Common myeloid progenitor, CD34-positive (primary cell): ENCODE data around the gene RTN4IP1.

Source experiments
- CTCF ChIA-PET: fragments of 350-600 bp; sonication (Branson Sonifier 250); formaldehyde crosslinking; loops from one replicate; lab custom pipeline; 2021; ENCODE audit warnings: antibody characterized with exemption; lab: Charles Lee
- POLR2A ChIA-PET: fragments of 350-600 bp; sonication (Branson Sonifier 250); formaldehyde crosslinking; loops from one replicate; lab custom pipeline; 2021; ENCODE audit warnings: antibody characterized with exemption; lab: Charles Lee
- DNase-seq, 3 donors: peaks; one replicate each; pipeline versions ENCODE4 v3.0.0 to v3.0.0-alpha.2; 2013
- H3K27ac ChIP-seq, 2 experiments: 1 replicate in 1 of 2; 2 replicates in 1 of 2; pipeline ENCODE4 v1.7.0; 2013; ENCODE audit warnings: inconsistent platforms in 2 of 2, low read length in 2 of 2, mild to moderate bottlenecking in 2 of 2, low read depth in 1 of 2, moderate library complexity in 1 of 2; ENCODE audit not compliant: severe bottlenecking in 2 of 2, insufficient read depth in 1 of 2, poor library complexity in 1 of 2
- H3K27me3 ChIP-seq, 5 experiments: replicated peaks in 2 of 5; 1 replicate in 3 of 5; 2 replicates in 2 of 5; pipeline versions ENCODE4 v1.6.1 to v1.7.0; 2013; ENCODE audit warnings: low read length in 4 of 5, mild to moderate bottlenecking in 2 of 5, moderate library complexity in 2 of 5, inconsistent platforms in 1 of 5; ENCODE audit not compliant: insufficient read depth in 5 of 5, control insufficient read depth in 4 of 5
- H3K36me3 ChIP-seq, 4 experiments: 1 replicate in 2 of 4; 2 replicates in 2 of 4; pipeline versions ENCODE4 v1.6.1 to v1.7.0; 2013; ENCODE audit warnings: low read length in 3 of 4, control low read depth in 1 of 4, mild to moderate bottlenecking in 1 of 4; ENCODE audit not compliant: control insufficient read depth in 4 of 4, insufficient read depth in 4 of 4
- H3K4me1 ChIP-seq, 4 experiments: 1 replicate in 3 of 4; 2 replicates in 1 of 4; pipeline versions ENCODE4 v1.6.1 to v1.7.1; 2013; ENCODE audit warnings: low read length in 3 of 4, mild to moderate bottlenecking in 3 of 4, control low read depth in 1 of 4, inconsistent platforms in 1 of 4, moderate library complexity in 1 of 4; ENCODE audit not compliant: control insufficient read depth in 4 of 4, insufficient read depth in 4 of 4; ENCODE audit errors: control extremely low read depth in 1 of 4
- H3K4me3 ChIP-seq, 7 experiments: 1 replicate in 4 of 7; 2 replicates in 3 of 7; pipeline versions ENCODE4 v1.5.1 to v1.7.0; 2013; ENCODE audit warnings: mild to moderate bottlenecking in 7 of 7, low read length in 6 of 7, moderate library complexity in 6 of 7, inconsistent platforms in 2 of 7, low read depth in 2 of 7, control low read depth in 1 of 7; ENCODE audit not compliant: insufficient read depth in 4 of 7, control insufficient read depth in 1 of 7; ENCODE audit errors: extremely low read depth in 1 of 7
- H3K9me3 ChIP-seq, 5 experiments: 1 replicate in 4 of 5; 2 replicates in 1 of 5; pipeline versions ENCODE4 v1.6.1 to v1.7.1; 2013; ENCODE audit warnings: low read length in 4 of 5, mild to moderate bottlenecking in 2 of 5, inconsistent platforms in 1 of 5, low read depth in 1 of 5, moderate library complexity in 1 of 5; ENCODE audit not compliant: control insufficient read depth in 4 of 5, insufficient read depth in 2 of 5; ENCODE audit errors: control extremely low read depth in 1 of 5
- WGBS: methylation state at CpG from one replicate; pipeline ENCODE4 v1.1.5; 2013; ENCODE audit not compliant: insufficient coverage; 5-methylcytosine and 5-hydroxymethylcytosine counted together

The RTN4IP1 gene

DNA sequence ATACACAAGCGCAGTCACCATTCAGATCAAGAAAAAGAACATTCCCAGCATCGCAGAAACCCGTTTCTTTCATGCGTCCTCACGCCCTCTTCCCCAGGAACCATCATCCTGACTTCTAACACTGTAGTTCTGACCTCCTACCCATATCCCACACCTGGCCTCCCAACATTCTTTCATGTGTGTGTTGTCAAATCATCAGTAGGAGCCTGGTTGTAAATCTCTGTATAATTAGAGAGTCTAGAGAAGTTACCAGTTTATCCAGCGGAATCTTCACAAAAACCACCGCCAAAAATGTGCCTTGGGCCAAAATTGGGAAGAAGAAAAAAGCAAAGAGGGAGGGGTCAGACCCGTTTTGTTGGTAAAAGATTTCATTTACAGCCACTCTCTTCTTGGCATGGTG lies 91.6 kb downstream of the RTN4IP1 start:
- Histone ChIP-seq H3K9me3 (no peaks in the 10 kb centered on the region), H3K27ac (no peak overlapping the region), H3K36me3 (peaks cover 0 to 35% (median 8%) of the 10 kb centered on the region in 4 experiments), H3K27me3 (no peaks in the 10 kb centered on the region), H3K4me1 (peaks cover 22 to 44% (median 34%) of the 10 kb centered on the region in 4 experiments), H3K4me3 (peak overlapping the region in 1 of 7 experiments; percentile 45)
- DNase-seq, result no peak
- WGBS, result 83% methylated on average over 6 of the region's 8 CpGs
- ChIA-PET POLR2A (no interaction called here), CTCF (interaction anchor here (1.0 to 5.1 kb wide), 6 partner anchors 9 to 25 kb away, joined by 3 to 35 read pairs (median 5); no protein-coding TSS in a partner anchor)

GRCh38 chr6:106536851-106537250 lies 92.4 kb downstream of the RTN4IP1 start:
- H3K4me1 ChIP-seq, result peaks cover 22 to 44% (median 34%) of the 10 kb centered on the region in 4 experiments
- peak overlapping the region in 1 of 7 experiments; percentile 45 for H3K4me3 ChIP-seq
- peak in 1 of 3 donors; percentile 30 for DNase-seq
- 29% methylated on average over 1 of the region's 2 CpGs for WGBS
- POLR2A ChIA-PET, result interaction anchor here (0.6 kb wide), 1 partner anchor 525 kb away, joined by 3 read pairs; no protein-coding TSS in a partner anchor
- H3K27me3 ChIP-seq, result no peaks in the 10 kb centered on the region
- CTCF ChIA-PET, result interaction anchor here (0.8 to 5.1 kb wide), 6 partner anchors 10 to 92 kb away, joined by 3 to 35 read pairs (median 6); no protein-coding TSS in a partner anchor
- no peaks in the 10 kb centered on the region for H3K9me3 ChIP-seq
- H3K36me3 ChIP-seq, result peaks cover 0 to 35% (median 11%) of the 10 kb centered on the region in 4 experiments
- no peak overlapping the region for H3K27ac ChIP-seq

GRCh38 chr6:106536357-106536756 lies 92.9 kb downstream of the RTN4IP1 start:
- WGBS, result no CpG with 5 or more reads among the region's 1 CpG
- Histone ChIP-seq H3K4me3 (no peak overlapping the region), H3K36me3 (peaks cover 0 to 37% (median 13%) of the 10 kb centered on the region in 4 experiments), H3K4me1 (peaks cover 22 to 44% (median 34%) of the 10 kb centered on the region in 4 experiments), H3K27ac (no peak overlapping the region), H3K9me3 (no peaks in the 10 kb centered on the region), H3K27me3 (no peaks in the 10 kb centered on the region)
- DNase-seq, result no peak
- ChIA-PET POLR2A (interaction anchor here (0.6 kb wide), 1 partner anchor 526 kb away, joined by 3 read pairs; no protein-coding TSS in a partner anchor), CTCF (interaction anchor here (0.8 to 5.1 kb wide), 6 partner anchors 9 to 91 kb away, joined by 3 to 35 read pairs (median 6); no protein-coding TSS in a partner anchor)

GRCh38 chr6:106535012-106535411 lies 94.3 kb downstream of the RTN4IP1 start:
- no CpG with 5 or more reads among the region's 2 CpGs for WGBS
- no peaks in the 10 kb centered on the region for H3K9me3 ChIP-seq
- no peak for DNase-seq
- H3K4me1 ChIP-seq, result peaks cover 20 to 38% (median 29%) of the 10 kb centered on the region in 4 experiments
- H3K27ac ChIP-seq, result no peak overlapping the region
- H3K27me3 ChIP-seq, result no peaks in the 10 kb centered on the region
- no peak overlapping the region for H3K4me3 ChIP-seq
- peaks cover 0 to 38% (median 20%) of the 10 kb centered on the region in 4 experiments for H3K36me3 ChIP-seq
- ChIA-PET CTCF (interaction anchor here (0.7 to 1.5 kb wide), 3 partner anchors 12 to 32 kb away, joined by 3 to 7 read pairs (median 4); no protein-coding TSS in a partner anchor), POLR2A (no interaction called here)

- H3K27me3 ChIP-seq, result no peaks in the 10 kb centered on the region
- peaks cover 16 to 34% (median 27%) of the 10 kb centered on the region in 4 experiments for H3K4me1 ChIP-seq
- CTCF ChIA-PET, result interaction anchor here (0.7 to 1.5 kb wide), 4 partner anchors 12 to 32 kb away, joined by 3 to 7 read pairs (median 4); no protein-coding TSS in a partner anchor
- H3K36me3 ChIP-seq, result peaks cover under 1 to 42% (median 23%) of the 10 kb centered on the region in 4 experiments
- no peak for DNase-seq
- WGBS, result 100% methylated on average over 1 of the region's 2 CpGs
- no peaks in the 10 kb centered on the region for H3K9me3 ChIP-seq
- H3K4me3 ChIP-seq, result no peak overlapping the region
- no peak overlapping the region for H3K27ac ChIP-seq
- POLR2A ChIA-PET, result no interaction called here
Measured at GRCh38 chr6:106534564-106534982, 94.7 kb downstream of the RTN4IP1 start.

- ChIA-PET POLR2A (interaction anchor here (0.5 kb wide), 1 partner anchor 17 kb away, joined by 3 read pairs; no protein-coding TSS in a partner anchor), CTCF (interaction anchor here (0.7 to 1.5 kb wide), 4 partner anchors 11 to 33 kb away, joined by 3 to 7 read pairs (median 4); no protein-coding TSS in a partner anchor)
- Histone ChIP-seq H3K27me3 (no peaks in the 10 kb centered on the region), H3K4me3 (no peak overlapping the region), H3K4me1 (peaks cover 13 to 33% (median 23%) of the 10 kb centered on the region in 4 experiments), H3K27ac (no peak overlapping the region), H3K36me3 (peaks cover 5 to 43% (median 25%) of the 10 kb centered on the region in 4 experiments), H3K9me3 (no peaks in the 10 kb centered on the region)
- WGBS, result no CpG with 5 or more reads among the region's 1 CpG
- no peak for DNase-seq
Measured at GRCh38 chr6:106534004-106534403, 95.3 kb downstream of the RTN4IP1 start.

DNA sequence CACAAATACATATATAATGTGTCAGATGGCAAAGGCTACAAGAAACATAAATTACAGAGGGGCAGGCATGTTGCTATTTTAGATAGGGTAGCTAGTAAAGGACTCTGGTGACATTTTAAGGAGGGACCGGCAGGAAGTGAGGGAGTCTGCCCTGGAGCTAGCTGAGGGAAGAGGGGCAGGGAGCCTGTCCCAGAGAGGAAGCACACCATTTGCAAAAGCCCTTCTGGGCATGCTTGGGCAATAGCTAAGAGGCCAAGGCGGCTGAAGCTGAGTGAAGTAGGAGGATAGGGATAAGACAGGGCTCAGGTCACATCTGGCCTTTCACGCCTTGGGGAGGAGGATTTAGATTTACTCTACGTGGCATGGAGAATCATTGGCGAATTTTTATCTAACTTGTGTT lies 96.2 kb downstream of the RTN4IP1 start:
- Histone ChIP-seq H3K27ac (no peak overlapping the region), H3K4me3 (no peak overlapping the region), H3K9me3 (no peaks in the 10 kb centered on the region), H3K36me3 (peaks cover 5 to 48% (median 29%) of the 10 kb centered on the region in 4 experiments), H3K4me1 (peaks cover 6 to 27% (median 18%) of the 10 kb centered on the region in 4 experiments), H3K27me3 (no peaks in the 10 kb centered on the region)
- no peak for DNase-seq
- ChIA-PET CTCF (interaction anchor here (1.2 to 1.4 kb wide), 4 partner anchors 11 to 20 kb away, joined by 3 to 4 read pairs (median 3); no protein-coding TSS in a partner anchor), POLR2A (no interaction called here)
- WGBS, result 72% methylated on average over 4 of the region's 5 CpGs
